ENCODE results near the gene CACNA1I. TPM values are rescaled to one million over a fixed set of nuclear protein-coding genes. Genes with fewer than 3 reads are reported as not detected.

The CACNA1I gene
- total RNA-seq, 1 experiment from 2014 or later: 0.02 TPM

DNA sequence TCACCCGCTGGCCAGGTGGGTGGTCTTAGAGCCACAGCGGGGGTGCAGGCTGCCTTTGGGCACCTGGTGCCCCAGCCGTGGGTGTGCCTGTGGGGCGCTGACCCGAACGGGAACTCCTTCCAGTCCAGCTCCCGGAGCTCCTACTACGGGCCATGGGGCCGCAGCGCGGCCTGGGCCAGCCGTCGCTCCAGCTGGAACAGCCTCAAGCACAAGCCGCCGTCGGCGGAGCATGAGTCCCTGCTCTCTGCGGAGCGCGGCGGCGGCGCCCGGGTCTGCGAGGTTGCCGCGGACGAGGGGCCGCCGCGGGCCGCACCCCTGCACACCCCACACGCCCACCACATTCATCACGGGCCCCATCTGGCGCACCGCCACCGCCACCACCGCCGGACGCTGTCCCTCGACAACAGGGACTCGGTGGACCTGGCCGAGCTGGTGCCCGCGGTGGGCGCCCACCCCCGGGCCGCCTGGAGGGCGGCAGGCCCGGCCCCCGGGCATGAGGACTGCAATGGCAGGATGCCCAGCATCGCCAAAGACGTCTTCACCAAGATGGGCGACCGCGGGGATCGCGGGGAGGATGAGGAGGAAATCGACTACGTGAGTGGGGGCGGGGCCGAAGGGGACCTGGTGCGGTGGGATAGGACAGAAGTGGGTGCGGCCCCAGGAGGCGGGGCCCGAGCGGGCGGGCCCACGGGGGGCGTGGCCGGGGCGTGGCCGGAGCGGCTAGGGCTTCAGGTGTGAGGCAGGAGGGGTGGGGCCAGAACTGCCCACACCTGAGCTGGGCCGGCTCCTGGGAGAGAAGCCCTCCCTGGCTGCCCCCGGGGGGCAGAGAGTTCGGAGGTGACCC is 91.5 kb downstream of the CACNA1I start:
- TF ChIP-seq, protein P1, sequence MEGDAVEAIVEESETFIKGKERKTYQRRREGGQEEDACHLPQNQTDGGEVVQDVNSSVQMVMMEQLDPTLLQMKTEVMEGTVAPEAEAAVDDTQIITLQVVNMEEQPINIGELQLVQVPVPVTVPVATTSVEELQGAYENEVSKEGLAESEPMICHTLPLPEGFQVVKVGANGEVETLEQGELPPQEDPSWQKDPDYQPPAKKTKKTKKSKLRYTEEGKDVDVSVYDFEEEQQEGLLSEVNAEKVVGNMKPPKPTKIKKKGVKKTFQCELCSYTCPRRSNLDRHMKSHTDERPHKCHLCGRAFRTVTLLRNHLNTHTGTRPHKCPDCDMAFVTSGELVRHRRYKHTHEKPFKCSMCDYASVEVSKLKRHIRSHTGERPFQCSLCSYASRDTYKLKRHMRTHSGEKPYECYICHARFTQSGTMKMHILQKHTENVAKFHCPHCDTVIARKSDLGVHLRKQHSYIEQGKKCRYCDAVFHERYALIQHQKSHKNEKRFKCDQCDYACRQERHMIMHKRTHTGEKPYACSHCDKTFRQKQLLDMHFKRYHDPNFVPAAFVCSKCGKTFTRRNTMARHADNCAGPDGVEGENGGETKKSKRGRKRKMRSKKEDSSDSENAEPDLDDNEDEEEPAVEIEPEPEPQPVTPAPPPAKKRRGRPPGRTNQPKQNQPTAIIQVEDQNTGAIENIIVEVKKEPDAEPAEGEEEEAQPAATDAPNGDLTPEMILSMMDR (IDR thresholded peaks at IDR 0.05; ENCODE audit: unreplicated experiment): no peak
- no TSS peak for BruUV-seq (replicated peaks)
- Mint-ChIP-seq H3K4me1 (ENCODE audit: insufficient read depth, unreplicated experiment) (no peaks in the 10 kb centered on the region), H3K36me3 (ENCODE audit: insufficient read depth, unreplicated experiment) (no peaks in the 10 kb centered on the region), H3K27ac (ENCODE audit: low read depth, unreplicated experiment) (no peak overlapping the region), H3K27me3 (ENCODE audit: insufficient read depth, unreplicated experiment) (peaks cover 26% of the 10 kb centered on the region), H3K4me3 (ENCODE audit: unreplicated experiment) (no peak overlapping the region), H3K9me3 (ENCODE audit: unreplicated experiment) (no peaks in the 10 kb centered on the region)
- intact Hi-C loops (cut with micrococcal nuclease): no loop called here
- ChIA-PET POLR2A (no interaction called here), CTCF (no interaction called here)
- no peak for DNase-seq (ENCODE audit: unreplicated experiment)

GRCh38 chr22:39662686-39663052 is 92.1 kb downstream of the CACNA1I start:
- no peak for DNase-seq (ENCODE audit: unreplicated experiment)
- Mint-ChIP-seq H3K4me1 (ENCODE audit: insufficient read depth, unreplicated experiment) (no peaks in the 10 kb centered on the region), H3K27me3 (ENCODE audit: insufficient read depth, unreplicated experiment) (peaks cover 20% of the 10 kb centered on the region), H3K4me3 (ENCODE audit: unreplicated experiment) (no peak overlapping the region), H3K27ac (ENCODE audit: low read depth, unreplicated experiment) (no peak overlapping the region), H3K36me3 (ENCODE audit: insufficient read depth, unreplicated experiment) (no peaks in the 10 kb centered on the region), H3K9me3 (ENCODE audit: unreplicated experiment) (no peaks in the 10 kb centered on the region)
- intact Hi-C loops (cut with micrococcal nuclease): no loop called here
- ChIA-PET POLR2A (no interaction called here), CTCF (no interaction called here)
- no TSS peak for BruUV-seq (replicated peaks)
- TF ChIP-seq, protein P1 (IDR thresholded peaks at IDR 0.05; ENCODE audit: unreplicated experiment): no peak

- no peak overlapping the region for H3K27ac Mint-ChIP-seq (ENCODE audit: low read depth, unreplicated experiment)
- no TSS peak for BruUV-seq (replicated peaks)
- H3K4me3 Mint-ChIP-seq (ENCODE audit: unreplicated experiment): no peak overlapping the region
- H3K4me1 Mint-ChIP-seq (ENCODE audit: insufficient read depth, unreplicated experiment): no peaks in the 10 kb centered on the region
- no peak for DNase-seq (ENCODE audit: unreplicated experiment)
- peaks cover 21% of the 10 kb centered on the region for H3K27me3 Mint-ChIP-seq (ENCODE audit: insufficient read depth, unreplicated experiment)
- peaks cover 6% of the 10 kb centered on the region for H3K9me3 Mint-ChIP-seq (ENCODE audit: unreplicated experiment)
- no peaks in the 10 kb centered on the region for H3K36me3 Mint-ChIP-seq (ENCODE audit: insufficient read depth, unreplicated experiment)
- TF ChIP-seq, protein P1 (IDR thresholded peaks at IDR 0.05; ENCODE audit: unreplicated experiment): no peak
- intact Hi-C loops (cut with micrococcal nuclease): no loop called here
- POLR2A ChIA-PET: no interaction called here
- CTCF ChIA-PET: no interaction called here
These were observed 93.2 kb downstream of the CACNA1I start for GRCh38 chr22:39663751-39664150.

- no TSS peak for BruUV-seq (replicated peaks)
These were observed 94.1 kb downstream of the CACNA1I start for GRCh38 chr22:39664485-39665200.

More at GRCh38 chr22:39664485-39665200, 94.1 kb downstream of the CACNA1I start:
- no peaks in the 10 kb centered on the region for H3K36me3 Mint-ChIP-seq (ENCODE audit: insufficient read depth, unreplicated experiment)
- DNase-seq (ENCODE audit: unreplicated experiment): no peak
- CTCF ChIA-PET: interaction anchor here (0.6 kb wide), 1 partner anchor 190 kb away, joined by 3 read pairs; no protein-coding TSS in a partner anchor
- peaks cover 8% of the 10 kb centered on the region for H3K9me3 Mint-ChIP-seq (ENCODE audit: unreplicated experiment)
- TF ChIP-seq, protein P1 (IDR thresholded peaks at IDR 0.05; ENCODE audit: unreplicated experiment): no peak
- no peak overlapping the region for H3K27ac Mint-ChIP-seq (ENCODE audit: low read depth, unreplicated experiment)
- intact Hi-C loops (cut with micrococcal nuclease): no loop called here
- no peak overlapping the region for H3K4me3 Mint-ChIP-seq (ENCODE audit: unreplicated experiment)
- H3K27me3 Mint-ChIP-seq (ENCODE audit: insufficient read depth, unreplicated experiment): peaks cover 19% of the 10 kb centered on the region
- POLR2A ChIA-PET: no interaction called here
- no peaks in the 10 kb centered on the region for H3K4me1 Mint-ChIP-seq (ENCODE audit: insufficient read depth, unreplicated experiment)

Data from MCF 10A (cell line).